ENCODE results near the gene ZHX3. TPM values are rescaled to one million over a fixed set of nuclear protein-coding genes. Genes with fewer than 3 reads are reported as not detected.
A peak's percentile ranks its signal among the peaks of the same experiment; 100 is the strongest.

Gene ZHX3
- total RNA-seq, 1 donor from 2014 or later, result 34.5 TPM

DNA sequence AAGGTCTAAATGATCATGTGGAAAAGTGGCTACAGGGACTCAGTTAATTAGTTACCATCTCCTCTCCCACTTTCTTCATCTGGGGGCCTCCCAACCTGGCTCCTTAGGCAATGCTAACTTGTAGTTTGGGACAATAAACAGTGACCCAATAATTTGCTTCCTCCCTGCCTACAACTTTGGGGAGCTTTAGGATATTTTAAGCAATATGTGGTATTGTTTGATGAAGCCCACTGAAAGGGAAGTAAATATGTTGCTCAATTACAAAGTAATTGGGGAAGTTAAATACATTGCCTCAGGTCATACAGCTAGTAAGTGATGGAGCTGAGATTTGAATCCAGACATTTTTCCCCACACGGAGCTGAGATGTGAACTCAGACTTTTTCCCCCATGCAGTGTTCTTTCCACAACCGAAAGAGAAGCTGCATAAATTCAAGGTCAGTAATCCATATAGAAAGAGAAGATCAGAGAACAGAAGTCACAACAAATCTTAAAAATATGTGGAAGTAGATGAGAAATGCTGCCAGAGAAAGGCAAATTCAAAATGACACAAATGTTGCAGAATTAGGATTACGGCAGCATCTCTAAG lies 26.6 kb downstream of the ZHX3 start:
- no peak for DNase-seq
- Histone ChIP-seq H3K9me3 (peaks cover 10% of the 10 kb centered on the region), H3K36me3 (no peaks in the 10 kb centered on the region), H3K4me3 (no peak overlapping the region), H3K4me1 (peaks cover 12% of the 10 kb centered on the region), H3K27me3 (ENCODE audit: low read depth) (no peaks in the 10 kb centered on the region), H3K27ac (no peak overlapping the region)
- TF ChIP-seq CTCF (IDR thresholded peaks at IDR 0.05), result no peak
- intact Hi-C loops (cut with DNase I), result no loop called here
- peak; percentile 35 to 57 for ATAC-seq

GRCh38 chr20:41287327-41287726 lies 30.2 kb downstream of the ZHX3 start:
- no peak for DNase-seq
- Histone ChIP-seq H3K27me3 (ENCODE audit: low read depth) (no peaks in the 10 kb centered on the region), H3K4me3 (no peak overlapping the region), H3K9me3 (peaks cover 13% of the 10 kb centered on the region), H3K36me3 (no peaks in the 10 kb centered on the region), H3K4me1 (no peaks in the 10 kb centered on the region), H3K27ac (no peak overlapping the region)
- TF ChIP-seq CTCF (IDR thresholded peaks at IDR 0.05), result no peak
- no peak for ATAC-seq
- intact Hi-C loops (cut with DNase I), result no loop called here

- TF ChIP-seq CTCF (IDR thresholded peaks at IDR 0.05), result no peak
- H3K4me1 ChIP-seq, result no peaks in the 10 kb centered on the region
- no peaks in the 10 kb centered on the region for H3K27me3 ChIP-seq (ENCODE audit: low read depth)
- H3K9me3 ChIP-seq, result peaks cover 13% of the 10 kb centered on the region
- intact Hi-C loops (cut with DNase I), result no loop called here
- no peak for ATAC-seq
- H3K27ac ChIP-seq, result no peak overlapping the region
- H3K4me3 ChIP-seq, result no peak overlapping the region
- no peaks in the 10 kb centered on the region for H3K36me3 ChIP-seq
- DNase-seq, result no peak
These were observed 31.2 kb downstream of the ZHX3 start for GRCh38 chr20:41286240-41286851.

GRCh38 chr20:41279546-41280225 lies 37.8 kb downstream of the ZHX3 start:
- no peak for TF ChIP-seq CTCF (IDR thresholded peaks at IDR 0.05)
- Histone ChIP-seq H3K9me3 (no peaks in the 10 kb centered on the region), H3K27ac (peak overlapping the region; percentile 18), H3K36me3 (no peaks in the 10 kb centered on the region), H3K4me1 (peaks cover 18% of the 10 kb centered on the region), H3K4me3 (no peak overlapping the region), H3K27me3 (ENCODE audit: low read depth) (no peaks in the 10 kb centered on the region)
- ATAC-seq (peak; percentile 31 to 39), DNase-seq (no peak)
- intact Hi-C loops (cut with DNase I), result no loop called here

DNA sequence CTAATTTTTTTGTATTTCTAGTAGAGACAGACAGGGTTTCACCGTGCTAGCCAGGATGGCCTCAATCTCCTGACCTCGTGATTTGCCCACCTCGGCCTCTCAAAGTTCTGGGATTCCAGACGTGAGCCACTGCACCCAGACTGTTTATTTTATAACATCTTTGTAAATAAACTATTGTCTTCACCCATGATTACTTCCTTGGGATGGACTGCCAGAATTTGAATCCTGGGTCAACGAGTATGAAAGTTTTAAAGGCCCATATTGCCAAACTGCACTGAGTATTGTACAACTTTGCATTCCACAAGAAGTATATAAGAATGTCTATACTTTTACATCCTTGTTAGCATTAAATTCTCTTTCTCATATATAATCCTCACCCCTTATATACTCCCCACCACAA lies 38.6 kb downstream of the ZHX3 start:
- no peak for ATAC-seq
- no peak for DNase-seq
- Histone ChIP-seq H3K4me1 (peaks cover 18% of the 10 kb centered on the region), H3K27me3 (ENCODE audit: low read depth) (no peaks in the 10 kb centered on the region), H3K36me3 (no peaks in the 10 kb centered on the region), H3K9me3 (no peaks in the 10 kb centered on the region), H3K27ac (no peak overlapping the region), H3K4me3 (no peak overlapping the region)
- TF ChIP-seq CTCF (IDR thresholded peaks at IDR 0.05), result no peak
- intact Hi-C loops (cut with DNase I), result no loop called here
